Measurements from ENCODE around the gene DYRK1B.

The DYRK1B gene

GRCh38 chr19:39832341-39833083 is 1.4 kb downstream of the DYRK1B start:
- no peak for TF ChIP-seq CTCF (conservative IDR thresholded peaks at IDR 0.05)

DNA sequence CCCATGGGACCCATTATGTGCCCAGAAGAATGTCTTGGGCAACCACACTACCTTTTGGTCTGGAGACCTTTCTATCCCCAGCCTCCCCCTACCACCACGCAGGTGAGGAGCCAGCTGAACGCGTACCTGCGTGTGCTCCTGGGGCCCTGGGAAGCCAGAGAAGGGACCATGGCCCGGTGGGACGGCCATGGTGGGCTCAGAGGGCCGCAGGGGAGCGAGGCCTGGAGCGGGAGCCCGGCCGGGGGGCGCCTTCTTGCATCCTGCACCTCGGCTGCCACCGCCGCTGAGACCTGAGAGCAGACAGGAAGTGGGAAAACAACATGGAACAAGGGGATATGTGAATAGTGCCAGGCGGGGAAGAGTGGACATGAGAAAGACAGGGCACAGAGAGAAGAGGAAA is 2.3 kb downstream of the DYRK1B start:
- no peak for TF ChIP-seq CTCF (conservative IDR thresholded peaks at IDR 0.05)
- peak overlapping the region; percentile 89; the same call in 1 of the 2 replicates for H3K27ac ChIP-seq

More at GRCh38 chr19:39832341-39833083, 1.4 kb downstream of the DYRK1B start:
- H3K27ac ChIP-seq = peak overlapping the region; percentile 89

DNA sequence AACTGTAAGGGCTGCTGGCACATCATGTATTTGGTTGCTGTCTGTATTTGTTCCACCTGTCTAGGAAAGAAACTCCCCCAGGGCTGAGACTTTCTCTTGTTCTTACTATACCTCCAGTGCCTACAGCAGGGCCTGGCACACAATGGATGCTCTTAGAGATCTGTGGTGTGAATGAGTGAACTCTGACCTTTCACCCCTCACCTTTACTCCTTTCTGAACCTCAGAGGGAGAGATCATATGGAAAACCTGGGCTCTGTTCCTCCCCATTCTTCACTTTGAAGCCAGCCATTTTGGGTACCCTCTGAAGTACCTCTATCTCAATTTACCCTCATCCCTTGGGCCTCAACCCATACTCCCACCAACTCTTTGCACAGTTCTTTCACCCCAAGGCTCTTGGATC is 3.1 kb downstream of the DYRK1B start:
- H3K27ac ChIP-seq = no peak overlapping the region
- TF ChIP-seq CTCF (conservative IDR thresholded peaks at IDR 0.05) = no peak

GRCh38 chr19:39830406-39830805 is 3.6 kb downstream of the DYRK1B start:
- H3K27ac ChIP-seq = no peak overlapping the region
- no peak for TF ChIP-seq CTCF (conservative IDR thresholded peaks at IDR 0.05)

DNA sequence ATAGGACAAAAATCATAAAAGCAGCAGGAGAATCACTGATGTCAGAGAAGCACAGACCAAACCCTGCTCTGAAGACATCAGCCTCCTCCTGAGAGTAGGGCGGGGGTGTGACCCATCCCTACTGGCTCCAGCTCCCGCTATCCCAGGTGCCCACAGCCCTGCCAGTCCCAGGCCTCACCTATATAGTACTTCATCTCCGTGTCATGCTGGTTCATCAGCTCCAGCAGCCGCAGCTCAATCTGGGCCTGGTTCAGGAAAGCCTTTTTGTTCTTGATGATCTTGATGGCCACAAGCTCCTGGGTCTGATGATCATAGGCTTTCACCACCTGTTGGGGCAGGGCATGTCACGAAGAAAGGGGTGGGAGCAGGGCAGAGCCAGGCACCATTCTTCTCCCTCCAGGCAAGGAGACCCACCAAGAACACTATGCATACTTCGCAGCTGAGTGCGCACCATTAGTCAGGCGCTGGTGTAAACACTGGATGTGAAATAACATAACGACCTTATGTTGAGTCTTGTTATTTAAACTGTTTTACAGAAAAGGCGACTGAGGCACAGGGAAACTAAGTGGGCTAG is 4.2 kb downstream of the DYRK1B start:
- no peak overlapping the region for H3K27ac ChIP-seq
- no peak for TF ChIP-seq CTCF (conservative IDR thresholded peaks at IDR 0.05)

GRCh38 chr19:39828654-39829032 is 5.3 kb downstream of the DYRK1B start:
- H3K27ac ChIP-seq = peak overlapping the region; percentile 41
- no peak for TF ChIP-seq CTCF (conservative IDR thresholded peaks at IDR 0.05)

- peak overlapping the region; percentile 41 for H3K27ac ChIP-seq
- TF ChIP-seq CTCF (conservative IDR thresholded peaks at IDR 0.05) = no peak
Observed at GRCh38 chr19:39828015-39828653, 5.8 kb downstream of the DYRK1B start.
